ENCODE results near the gene RAPGEF4.

Gene RAPGEF4

DNA sequence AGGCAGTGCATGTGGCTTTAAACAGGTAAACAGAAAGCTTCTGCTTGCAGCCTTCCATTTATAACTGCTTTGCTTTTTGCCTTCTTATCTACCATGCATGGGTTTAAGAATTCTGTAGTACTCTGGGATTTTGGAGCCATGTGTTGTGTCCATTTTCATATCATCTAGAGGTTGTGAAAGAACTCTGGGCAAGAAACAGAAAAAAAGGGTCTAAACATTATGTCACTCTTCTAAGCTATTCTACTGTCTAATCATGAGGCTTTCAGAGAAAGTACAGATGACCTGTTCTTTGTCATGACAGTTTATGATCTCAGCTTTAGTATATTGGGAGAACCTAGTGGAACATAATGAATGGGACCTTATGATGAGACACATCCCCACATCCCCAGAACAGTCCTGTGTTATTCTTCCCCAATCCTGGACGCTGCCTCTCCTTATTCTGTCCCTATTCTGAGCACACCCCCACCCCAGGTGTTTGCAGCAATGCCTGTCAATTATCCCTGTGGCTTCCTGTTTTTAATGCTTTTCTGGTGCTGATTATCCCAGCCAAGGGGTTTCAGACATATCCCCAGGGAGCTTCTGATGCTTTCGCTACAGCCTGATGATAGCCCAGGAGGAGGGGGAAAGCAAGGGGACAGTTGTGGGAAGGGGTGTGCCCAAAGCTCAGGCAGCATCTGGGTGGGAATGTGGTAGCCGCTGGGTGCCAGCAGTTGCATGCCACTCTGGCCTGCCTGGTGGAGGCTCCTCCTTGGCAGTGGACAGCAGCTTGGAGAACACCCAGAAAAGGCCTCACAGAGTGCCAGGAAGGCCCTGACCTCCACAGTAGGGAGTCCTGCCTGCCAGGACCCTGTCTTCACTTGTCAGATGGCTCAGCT, 170.5 kb downstream of the RAPGEF4 start:
- no peak for DNase-seq (ENCODE audit: low read depth in 2 of 2)

DNA sequence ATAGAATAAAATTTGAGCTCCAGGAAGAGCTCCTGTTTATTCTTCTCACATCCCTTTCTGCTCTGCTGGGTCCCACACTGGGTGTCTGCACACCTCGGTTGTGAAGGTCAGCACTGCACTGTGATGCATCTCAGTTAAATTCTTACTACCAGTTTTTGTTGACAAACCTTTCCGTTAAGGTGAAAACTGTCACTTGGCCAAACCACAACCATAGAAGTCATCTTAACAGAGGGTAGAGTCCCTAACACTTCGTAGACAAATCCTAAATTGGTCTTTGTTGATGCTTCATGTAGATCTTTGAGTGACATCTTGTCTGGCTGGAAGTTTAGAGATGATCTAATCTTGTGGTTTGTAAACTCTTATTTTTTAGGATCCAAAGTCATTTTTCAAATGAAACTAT, 172.6 kb downstream of the RAPGEF4 start:
- DNase-seq (ENCODE audit: low read depth in 2 of 2) = no peak

DNA sequence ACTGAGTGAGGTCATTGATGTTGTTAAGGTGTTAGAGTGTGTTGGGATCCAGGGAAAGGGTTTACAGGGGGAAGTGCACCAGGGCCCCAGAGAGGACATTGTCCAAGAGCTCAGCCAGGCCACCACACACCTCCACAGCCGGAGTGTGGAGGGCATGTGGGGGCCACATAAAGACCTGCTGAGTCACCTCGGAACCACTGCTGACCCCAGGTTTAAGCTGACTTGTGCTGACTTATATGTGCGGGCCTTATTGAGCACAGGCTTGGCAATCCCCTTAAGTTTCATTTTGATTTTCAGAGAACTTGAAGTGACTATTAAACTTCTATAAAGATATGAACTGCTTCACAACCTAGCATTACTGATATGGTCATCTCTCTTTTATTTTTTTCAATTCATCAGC, 173.8 kb downstream of the RAPGEF4 start:
- DNase-seq (ENCODE audit: low read depth in 2 of 2) = no peak

DNA sequence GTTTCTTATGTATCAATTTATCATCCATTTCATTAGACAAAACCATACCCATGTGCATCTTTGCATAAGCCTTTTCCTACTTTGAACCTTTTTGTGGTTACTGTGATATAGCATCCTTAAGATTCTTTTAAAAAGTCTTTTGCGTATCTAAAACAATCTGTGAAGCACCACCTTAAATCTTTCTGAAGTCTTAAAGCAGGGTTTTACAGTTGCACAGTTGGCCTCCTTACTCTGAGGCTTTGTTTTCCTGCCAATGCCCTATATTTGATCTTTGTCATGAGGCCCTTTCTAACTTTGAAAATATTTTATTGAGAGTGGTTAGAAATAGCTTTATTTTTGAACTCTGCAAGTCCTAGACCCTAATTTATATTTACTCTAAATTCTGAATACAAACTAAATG, 176.6 kb downstream of the RAPGEF4 start:
- no peak for DNase-seq (ENCODE audit: low read depth in 2 of 2)

DNA sequence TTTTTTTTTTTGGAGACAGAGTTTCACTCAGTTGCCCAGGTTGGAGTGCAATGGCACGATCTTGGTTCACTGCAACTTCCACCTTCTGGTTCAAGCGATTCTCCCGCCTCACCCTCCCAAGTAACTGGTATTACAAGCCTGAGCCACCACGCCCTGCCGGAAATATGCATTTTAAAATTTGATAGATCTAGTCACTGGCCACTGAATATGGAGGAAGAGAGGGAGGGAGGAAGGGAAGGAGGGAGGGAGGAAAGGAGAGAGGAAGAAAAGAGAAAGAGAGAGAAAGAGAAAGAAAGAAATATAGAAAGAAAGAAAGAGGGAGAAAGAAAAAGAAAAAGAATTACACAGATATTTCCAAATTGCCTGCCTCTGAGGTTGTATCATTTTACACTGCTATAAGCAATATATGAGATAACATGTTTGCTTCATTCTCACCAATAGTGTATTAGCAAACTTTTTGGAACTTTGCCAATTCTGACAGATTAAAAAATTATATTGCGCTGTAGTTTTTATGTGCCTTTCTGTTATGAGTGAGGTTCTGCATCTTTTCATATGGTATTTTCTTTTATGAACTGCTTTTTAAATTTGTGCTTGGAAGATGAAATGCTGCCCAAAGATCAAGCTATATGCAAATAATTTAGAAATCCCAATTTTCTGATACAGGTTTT, 178.8 kb downstream of the RAPGEF4 start:
- DNase-seq (ENCODE audit: low read depth in 2 of 2) = no peak

DNA sequence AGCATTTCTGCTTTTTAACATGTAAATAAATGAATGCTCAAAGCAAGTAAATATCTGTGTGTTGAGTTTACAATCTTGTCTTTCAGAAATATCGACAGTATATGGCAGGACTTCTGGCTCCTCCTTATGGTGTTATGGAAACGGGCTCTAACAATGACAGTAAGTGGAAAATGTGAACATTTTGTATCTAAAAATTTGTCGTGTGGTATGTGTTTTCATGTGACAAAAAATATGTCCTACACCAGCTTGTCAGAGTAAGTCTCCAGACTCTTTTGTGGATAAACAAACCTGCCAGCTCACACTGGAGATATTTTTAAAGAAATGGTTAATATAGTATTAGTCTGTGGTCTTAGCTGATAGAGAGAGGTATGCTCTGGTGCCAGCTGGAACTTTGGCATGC, 182.1 kb downstream of the RAPGEF4 start:
- no peak for DNase-seq (ENCODE audit: low read depth in 2 of 2)

DNA sequence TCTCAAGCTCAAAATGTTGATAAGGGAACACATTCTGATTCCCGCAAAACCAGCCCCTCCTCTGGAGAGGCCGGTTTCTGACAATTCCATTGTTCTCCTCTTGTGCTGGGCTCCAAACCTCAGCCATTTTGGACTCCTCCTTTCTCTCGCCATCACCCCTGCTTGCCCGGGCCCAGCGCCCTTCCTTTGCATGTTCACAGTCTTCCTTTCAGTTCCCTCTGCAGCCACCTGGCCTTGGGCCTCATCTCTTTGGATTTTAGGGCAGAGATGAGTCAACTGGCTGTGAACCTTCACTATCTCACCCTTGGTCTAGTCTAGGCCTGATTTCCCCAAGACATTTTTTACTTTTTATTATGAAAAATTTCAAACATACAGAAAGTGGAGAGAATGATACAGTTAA, 184.1 kb downstream of the RAPGEF4 start:
- DNase-seq (ENCODE audit: low read depth in 2 of 2) = no peak

DNA sequence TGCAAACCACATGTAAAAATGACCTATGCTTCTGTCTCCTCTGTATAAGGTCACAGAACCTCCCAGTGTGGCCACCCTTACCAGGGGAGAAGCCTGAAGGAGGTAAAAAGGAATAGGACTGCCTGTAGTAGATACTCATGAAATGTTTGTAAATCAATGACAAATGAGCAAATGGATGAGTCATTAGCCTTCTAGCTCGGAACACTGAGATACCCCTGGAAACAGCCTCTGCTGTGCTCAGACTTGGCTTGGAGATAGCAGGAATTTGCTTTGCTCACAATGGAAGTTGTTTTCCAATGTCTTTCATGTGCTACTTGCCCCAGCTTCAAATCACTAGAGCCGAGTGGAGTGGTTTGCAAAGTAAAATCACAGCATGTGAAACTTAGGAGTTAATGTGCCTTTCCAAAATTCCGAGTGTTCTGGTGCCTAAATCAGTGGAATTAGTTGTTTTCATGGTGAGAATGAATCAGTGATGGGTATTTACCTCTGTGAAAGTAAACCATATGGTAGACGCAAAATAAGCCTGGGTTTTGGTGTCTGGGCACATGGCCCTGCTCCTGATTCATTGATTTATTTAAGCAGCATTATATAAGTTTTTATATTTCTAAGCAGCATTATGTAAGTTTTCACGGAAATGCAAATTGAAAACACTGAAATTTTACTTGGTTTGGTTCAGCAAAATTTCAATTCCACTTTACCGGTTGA, 186.0 kb downstream of the RAPGEF4 start:
- no peak for DNase-seq (ENCODE audit: low read depth in 2 of 2)

DNA sequence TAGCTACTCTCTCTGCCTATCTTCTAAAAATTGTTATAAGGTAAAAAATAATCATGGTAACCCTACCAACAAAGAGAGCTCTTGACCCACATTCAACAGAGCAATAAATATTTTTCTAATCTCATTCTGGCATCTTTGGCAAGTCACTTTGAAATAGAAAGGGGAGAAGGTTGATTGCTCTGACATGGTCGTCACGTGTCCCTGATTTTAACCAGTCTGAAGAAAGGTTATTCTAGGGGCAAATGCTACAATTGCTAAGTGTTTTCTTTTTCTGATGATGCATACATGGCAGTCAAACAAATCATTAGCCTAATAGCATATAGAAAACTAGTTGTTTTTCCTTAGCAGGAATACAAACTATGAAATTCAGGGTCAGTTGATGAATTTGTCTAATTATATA, 186.7 kb downstream of the RAPGEF4 start:
- no peak for DNase-seq (ENCODE audit: low read depth in 2 of 2)

DNA sequence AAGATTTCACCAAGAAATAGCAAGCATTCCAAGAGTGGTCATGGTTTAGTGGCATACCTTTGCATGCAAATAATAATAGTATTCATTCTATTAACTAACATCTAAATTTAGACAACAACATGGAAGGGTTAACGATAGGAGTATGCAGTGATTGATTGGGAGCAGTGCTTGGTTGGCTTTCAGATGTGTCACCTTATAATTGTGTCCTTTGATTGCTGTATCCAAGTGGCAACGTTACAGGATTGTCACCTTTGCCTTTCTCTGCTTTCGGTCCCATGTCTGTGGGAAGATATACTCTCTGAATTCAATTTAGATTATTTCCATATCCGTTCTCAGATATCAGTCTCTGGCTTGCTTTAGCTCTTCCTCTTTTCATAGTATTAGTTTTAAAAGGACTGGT, 187.2 kb downstream of the RAPGEF4 start:
- no peak for DNase-seq (ENCODE audit: low read depth in 2 of 2)

DNA sequence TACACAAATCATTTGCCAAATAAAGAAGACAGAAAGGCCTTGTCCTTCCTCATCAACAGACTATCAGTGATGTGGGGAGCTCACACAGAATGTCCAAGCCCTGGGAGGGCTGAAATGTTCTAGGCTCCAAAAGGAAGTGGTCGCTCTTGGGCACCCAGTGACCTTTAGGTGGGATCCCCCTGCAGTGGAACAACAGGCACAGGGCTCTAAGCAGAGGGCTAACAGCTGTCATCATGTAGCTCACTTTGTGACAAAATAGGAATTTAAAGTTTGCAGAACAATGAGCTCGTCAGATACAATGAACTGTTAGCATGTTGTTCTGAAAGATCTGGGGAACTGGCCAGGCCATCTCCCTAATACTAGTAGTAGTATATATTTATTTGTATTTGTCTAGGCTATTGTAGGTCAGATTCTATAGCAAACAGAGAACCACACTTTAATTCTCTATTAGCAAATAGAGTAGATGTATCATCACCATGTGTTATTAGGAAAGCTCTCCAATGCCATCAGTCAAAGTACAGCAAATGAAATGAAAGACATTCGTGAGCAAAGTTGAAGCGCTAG, 188.5 kb downstream of the RAPGEF4 start:
- no peak for DNase-seq (ENCODE audit: low read depth in 2 of 2)

DNA sequence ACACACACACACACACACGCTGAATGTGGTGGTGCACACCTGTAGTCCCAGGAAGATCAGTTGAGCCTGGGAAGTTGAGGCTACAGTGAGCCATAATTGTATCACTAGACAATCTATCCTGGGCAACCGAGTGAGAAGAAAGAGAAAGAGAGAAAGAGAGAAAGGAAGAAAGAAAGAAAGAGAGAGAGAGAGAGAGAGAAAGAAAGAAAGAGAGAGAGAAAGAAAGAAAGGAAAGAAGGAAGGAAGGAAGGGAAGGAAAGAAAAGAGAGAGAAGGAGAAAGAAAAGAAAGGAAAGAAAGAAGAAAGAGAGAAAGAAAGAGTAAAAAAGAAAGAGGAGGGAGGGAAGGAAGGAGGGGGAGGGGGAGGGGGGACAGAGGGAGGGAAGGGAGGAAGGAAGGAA, 190.0 kb downstream of the RAPGEF4 start:
- no peak for DNase-seq (ENCODE audit: low read depth in 2 of 2)

DNA sequence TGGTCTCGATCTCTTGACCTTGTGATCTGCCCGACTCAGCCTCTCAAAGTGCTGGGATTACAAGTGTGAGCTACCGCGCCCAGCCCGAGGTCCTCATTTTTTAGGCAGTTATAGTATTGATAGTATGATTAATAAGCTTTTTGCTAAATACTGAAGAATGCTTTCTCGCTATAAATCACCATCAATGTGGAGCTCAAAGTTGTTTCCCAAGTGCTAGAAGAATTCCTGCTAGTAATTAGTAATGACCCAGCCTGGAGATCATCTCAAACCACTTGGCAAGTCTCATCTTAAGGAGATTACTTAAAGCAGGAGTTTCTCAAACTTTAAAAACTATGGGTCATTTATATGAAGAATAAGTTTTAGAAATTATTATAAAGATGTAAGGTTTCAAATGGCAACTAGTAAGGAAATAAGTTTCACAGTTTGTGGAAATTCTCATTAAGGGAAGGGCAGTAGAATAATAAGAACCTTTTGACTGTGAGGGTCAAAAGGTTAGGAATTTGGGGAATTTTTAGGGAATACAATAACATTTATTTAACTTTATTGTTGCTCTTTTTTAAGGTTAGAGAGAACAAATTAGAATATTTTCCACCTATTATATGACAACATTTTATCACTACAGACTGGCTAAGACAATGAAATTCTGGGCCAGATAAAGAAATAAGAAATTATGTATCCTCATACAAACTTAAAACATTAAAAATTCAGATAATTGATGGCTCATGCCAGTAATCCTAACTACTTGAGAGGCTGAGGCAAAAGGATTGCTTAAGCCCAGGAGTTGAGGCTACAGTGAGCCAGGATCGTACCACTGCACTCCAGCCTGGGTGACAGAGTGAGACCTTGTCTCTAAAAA, 191.4 kb downstream of the RAPGEF4 start:
- DNase-seq (ENCODE audit: low read depth in 2 of 2) = no peak

DNA sequence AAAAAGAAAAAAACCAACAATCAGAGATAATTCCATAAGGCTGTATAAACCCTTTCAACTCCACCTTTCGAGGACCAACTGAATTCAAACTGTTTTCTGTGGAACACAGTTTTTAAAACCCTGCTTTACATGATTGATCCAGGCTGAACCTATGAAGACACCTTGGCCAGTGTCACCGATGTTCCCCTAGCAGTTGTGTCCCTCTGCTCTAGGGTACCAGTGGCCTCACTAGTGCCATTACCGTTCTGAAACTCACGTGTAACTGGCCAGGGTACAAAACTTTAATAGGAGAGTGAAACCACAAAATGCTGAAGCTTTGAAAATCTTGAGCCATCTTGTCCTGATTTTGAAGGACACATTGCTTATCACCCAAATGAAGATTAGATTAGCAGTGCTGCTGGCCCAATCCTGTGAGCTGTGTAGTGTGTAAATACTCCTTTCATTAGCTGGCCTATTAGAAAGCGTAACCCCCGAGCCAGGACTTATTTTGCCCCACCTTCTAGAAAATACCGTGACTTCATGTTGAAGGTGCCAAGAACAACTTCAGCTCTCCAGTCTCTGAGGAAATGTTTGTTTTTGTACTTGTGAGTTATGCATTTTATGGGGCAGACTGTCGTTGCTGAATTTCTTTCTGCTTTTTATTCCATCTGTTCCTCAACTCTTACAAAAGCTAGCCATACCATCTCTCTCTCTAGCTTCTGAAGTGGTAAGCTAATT, 192.2 kb downstream of the RAPGEF4 start:
- DNase-seq (ENCODE audit: low read depth in 2 of 2) = no peak

DNA sequence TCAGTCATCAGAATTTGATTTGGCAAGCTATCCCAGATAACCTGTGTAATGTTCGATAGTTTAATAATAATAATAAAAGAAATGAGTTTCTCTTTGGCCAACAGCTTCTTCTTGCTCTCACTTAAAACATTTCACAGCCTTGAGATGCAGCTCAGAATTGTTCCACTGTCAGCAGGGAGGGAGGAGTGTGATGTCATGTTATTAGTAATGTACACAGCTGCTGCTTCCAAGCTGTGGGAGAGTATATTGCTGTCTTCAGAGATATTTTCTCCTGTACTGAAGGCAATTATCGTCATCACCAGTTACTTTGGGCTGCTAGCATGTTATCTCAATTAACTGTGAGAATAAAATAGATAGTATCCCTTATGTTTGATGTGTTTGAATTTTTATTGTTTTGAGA, 193.1 kb downstream of the RAPGEF4 start:
- DNase-seq (ENCODE audit: low read depth in 2 of 2) = no peak

DNA sequence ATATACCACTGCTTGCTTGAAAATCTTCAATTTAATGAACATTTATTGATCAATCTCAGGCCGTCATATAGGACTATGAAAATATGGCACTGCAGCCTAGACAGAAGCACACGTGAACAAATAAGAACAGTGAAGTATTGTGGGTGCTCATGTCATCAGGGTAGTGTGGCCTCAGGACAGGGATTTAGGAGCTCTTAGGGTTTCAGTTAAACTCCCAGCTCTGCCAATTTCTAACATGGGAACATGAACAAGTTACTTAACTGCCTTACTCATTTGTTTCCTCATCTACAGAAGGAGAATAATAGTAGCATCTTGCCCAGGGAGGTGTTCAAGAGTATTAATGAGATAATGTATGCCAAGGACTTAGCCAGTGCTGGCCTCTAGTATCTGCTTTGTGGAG, 194.0 kb downstream of the RAPGEF4 start:
- DNase-seq (ENCODE audit: low read depth in 2 of 2) = no peak

DNA sequence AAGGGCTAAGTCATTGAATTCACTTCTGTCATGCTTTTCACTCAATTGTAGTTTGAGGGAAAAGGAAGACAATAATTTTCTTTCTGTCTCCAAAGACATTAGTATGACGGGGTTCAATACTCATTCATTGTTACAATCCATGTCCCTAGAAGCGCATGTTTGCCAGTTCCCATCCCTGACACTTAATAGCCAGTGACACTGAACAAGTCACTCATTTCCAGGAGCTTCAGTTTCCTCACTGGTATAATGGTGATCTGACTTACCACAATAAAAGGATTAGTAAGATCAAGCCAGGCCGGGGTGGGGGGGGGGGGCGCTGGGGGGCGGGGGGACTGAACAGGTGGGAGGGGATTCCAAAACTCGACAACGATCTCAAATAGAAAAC, 195.2 kb downstream of the RAPGEF4 start:
- DNase-seq (ENCODE audit: low read depth in 2 of 2) = no peak

DNA sequence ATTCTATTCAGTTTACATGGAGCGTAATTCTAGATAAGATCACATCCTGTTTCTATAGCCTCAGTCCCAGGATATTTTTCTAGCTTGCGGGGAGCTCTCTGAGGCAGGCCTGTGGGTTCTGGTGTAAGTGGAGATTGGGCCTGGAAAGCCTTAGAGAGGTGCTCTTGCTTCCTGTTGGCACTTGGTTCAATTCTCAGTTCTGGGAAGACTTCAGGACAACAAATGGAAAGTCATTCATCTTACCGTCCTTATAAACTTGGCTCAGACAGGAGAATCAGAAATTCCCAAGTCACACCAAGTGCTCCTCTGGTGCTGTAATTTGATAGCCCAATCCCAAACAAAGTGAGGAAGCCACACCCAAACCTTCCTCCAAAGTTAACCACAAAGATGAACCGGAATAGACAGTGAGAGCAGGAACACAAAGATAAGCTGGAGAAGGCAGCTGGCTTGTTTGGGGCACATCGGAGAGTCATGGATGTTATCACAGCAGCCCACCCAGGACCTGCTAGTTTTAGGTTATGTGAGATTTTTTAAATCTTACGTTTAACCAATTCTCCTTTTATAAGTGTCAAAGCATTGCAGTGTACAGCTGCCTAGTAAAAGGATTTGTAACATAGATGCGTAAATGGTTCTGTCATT, 195.7 kb downstream of the RAPGEF4 start:
- no peak for DNase-seq (ENCODE audit: low read depth in 2 of 2)

DNA sequence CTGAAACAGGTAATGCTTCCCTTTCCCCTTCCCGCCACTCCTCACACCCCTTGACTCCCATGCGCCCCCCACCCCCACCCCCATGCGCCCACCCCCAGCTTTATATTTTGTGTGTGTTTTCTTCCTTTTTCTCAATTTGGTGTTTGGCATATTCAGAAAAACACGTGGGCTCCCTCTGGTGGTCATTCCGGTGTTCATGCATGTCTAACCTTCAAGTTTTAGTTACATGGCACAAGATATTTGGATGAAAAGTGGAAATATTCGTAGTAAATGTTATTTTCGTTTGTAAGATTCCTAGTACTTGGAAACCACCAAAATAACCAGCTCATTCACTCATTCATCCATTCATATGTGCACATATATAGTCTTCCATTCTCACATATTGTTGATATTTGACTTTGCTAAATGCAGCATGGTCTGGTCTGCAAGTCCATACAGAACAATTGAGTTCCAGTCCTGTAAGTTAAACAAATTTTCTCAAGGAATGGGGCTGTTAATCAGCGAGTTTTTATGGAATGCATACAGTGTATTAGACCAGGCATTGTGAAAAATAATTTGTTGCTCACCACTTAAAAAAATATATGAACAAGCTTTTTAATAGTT, 196.4 kb downstream of the RAPGEF4 start:
- DNase-seq (ENCODE audit: low read depth in 2 of 2) = peak; percentile 45 to 65

All from activated CD4-positive, alpha-beta T cell treated with anti-CD3 and anti-CD28 coated beads for 24 hours (primary cell).